Mesendoderm (in vitro differentiated cells): ENCODE measurements around the gene IL25.
A peak's percentile ranks its signal among the peaks of the same experiment; 100 is the strongest.

Experiments
- DNase-seq: peaks from one replicate; pipeline ENCODE4 v3.0.0; 2013
- H2AK5ac ChIP-seq: 2 replicates; pipeline ENCODE4 v1.6.1; 2013; ENCODE audit warnings: low read length, inconsistent platforms
- H2BK120ac ChIP-seq: 2 replicates; pipeline ENCODE4 v1.6.1; 2013; ENCODE audit warnings: low read depth, mild to moderate bottlenecking, low read length, moderate library complexity, mixed read lengths
- H2BK15ac ChIP-seq: replicated peaks from 2 replicates; pipeline ENCODE4 v1.6.1; 2013; ENCODE audit warnings: low read depth, mild to moderate bottlenecking, moderate library complexity
- H2BK5ac ChIP-seq: 2 replicates; pipeline ENCODE4 v1.6.1; 2013; ENCODE audit warnings: low read length, inconsistent platforms
- H3K18ac ChIP-seq: 2 replicates; pipeline ENCODE4 v1.6.1; 2013; ENCODE audit warnings: mild to moderate bottlenecking, low read length, mixed read lengths
- H3K23ac ChIP-seq: one replicate; pipeline ENCODE4 v1.6.1; 2013; ENCODE audit warnings: low read length
- H3K27ac ChIP-seq: 2 replicates; pipeline ENCODE4 v1.5.1; 2013; ENCODE audit warnings: low read depth, mild to moderate bottlenecking, inconsistent platforms, low read length, moderate library complexity
- H3K27me3 ChIP-seq: 2 replicates; pipeline ENCODE4 v1.6.1; 2013; ENCODE audit warnings: low read length, control low read depth, mild to moderate bottlenecking, inconsistent platforms; ENCODE audit not compliant: insufficient read depth, poor library complexity
- H3K36me3 ChIP-seq: 2 replicates; pipeline ENCODE4 v1.6.1; 2013; ENCODE audit warnings: low read length, inconsistent platforms; ENCODE audit not compliant: control insufficient read depth, insufficient read depth
- H3K4ac ChIP-seq: one replicate; pipeline ENCODE4 v1.6.1; 2013; ENCODE audit warnings: low read depth, mild to moderate bottlenecking, low read length, moderate library complexity
- H3K4me1 ChIP-seq: 2 replicates; pipeline ENCODE4 v1.6.1; 2013; ENCODE audit warnings: low read depth, low read length, inconsistent platforms; ENCODE audit not compliant: control insufficient read depth
- H3K4me2 ChIP-seq: 2 replicates; pipeline ENCODE4 v1.6.1; 2013; ENCODE audit warnings: low read length
- H3K4me3 ChIP-seq: 2 replicates; pipeline ENCODE4 v1.5.1; 2013; ENCODE audit warnings: mild to moderate bottlenecking, low read length
- H3K56ac ChIP-seq: one replicate; pipeline ENCODE4 v1.6.1; 2013; ENCODE audit warnings: low read length
- H3K79me1 ChIP-seq: 2 replicates; pipeline ENCODE4 v1.6.1; 2013; ENCODE audit warnings: low read length, inconsistent platforms
- H3K79me2 ChIP-seq: 2 replicates; pipeline ENCODE4 v1.6.1; 2013; ENCODE audit warnings: mild to moderate bottlenecking, low read length; ENCODE audit not compliant: control insufficient read depth, insufficient read depth
- H3K9ac ChIP-seq: 2 replicates; pipeline ENCODE4 v1.6.1; 2013; ENCODE audit warnings: low read length, inconsistent platforms
- H4K5ac ChIP-seq: one replicate; pipeline ENCODE4 v1.6.1; 2013; ENCODE audit warnings: low read length
- H4K8ac ChIP-seq: one replicate; pipeline ENCODE4 v1.6.1; 2013; ENCODE audit warnings: low read depth, mild to moderate bottlenecking, control low read depth, low read length, moderate library complexity
- WGBS: extraction: QIAGEN DNeasy Blood & Tissue Kit; methylation state at CpG from one replicate; pipeline ENCODE4 v1.1.7; 2013; ENCODE audit warnings: low lambda C conversion rate, missing lambda C conversion rate; ENCODE audit not compliant: insufficient coverage; ENCODE audit errors: extremely low coverage; 5-methylcytosine and 5-hydroxymethylcytosine counted together

Gene IL25

GRCh38 chr14:23364164-23365035 lies 8.2 kb upstream of the IL25 start:
- DNase-seq = peak; percentile 90
- Histone ChIP-seq H4K8ac (no peak overlapping the region), H3K4me1 (peaks cover 5% of the 10 kb centered on the region), H3K23ac (peak overlapping the region; percentile 97), H2BK5ac (peak overlapping the region; percentile 57), H4K5ac (peak overlapping the region; percentile 72), H3K4me2 (peak overlapping the region; percentile 92), H3K79me1 (peaks cover 11% of the 10 kb centered on the region), H2BK120ac (no peak overlapping the region), H2BK15ac (no peak overlapping the region), H3K18ac (peak overlapping the region; percentile 98), H3K56ac (peak overlapping the region; percentile 97), H3K4ac (peak overlapping the region; percentile 98), H3K79me2 (peaks cover 2% of the 10 kb centered on the region), H3K27ac (peak overlapping the region; percentile 92), H3K4me3 (peak overlapping the region; percentile 80), H3K36me3 (no peaks in the 10 kb centered on the region), H3K9ac (peak overlapping the region; percentile 97), H2AK5ac (peak overlapping the region; percentile 50), H3K27me3 (no peaks in the 10 kb centered on the region)
- no CpG with 5 or more reads among the region's 21 CpGs for WGBS

GRCh38 chr14:23365036-23365731 lies 7.4 kb upstream of the IL25 start, which contains the start of gene EFS:
Gene EFS (minus strand): TSS chr14:23365172. CDS start chr14:23365025, 147 bp downstream.
- peak; percentile 61 for DNase-seq
- Histone ChIP-seq H4K8ac (peak within 1 kb of the TSS; percentile 91), H3K18ac (peak within 1 kb of the TSS; percentile 98), H3K36me3 (no peaks in the 10 kb centered on the region), H3K4ac (peak within 1 kb of the TSS; percentile 98), H2BK120ac (peak within 1 kb of the TSS; percentile 47), H3K4me3 (peak within 1 kb of the TSS; percentile 80), H2BK5ac (peak within 1 kb of the TSS; percentile 86), H3K27me3 (no peaks in the 10 kb centered on the region), H3K4me2 (peak within 1 kb of the TSS; percentile 92), H3K4me1 (peaks cover 5% of the 10 kb centered on the region), H4K5ac (peak within 1 kb of the TSS; percentile 72), H3K23ac (peak within 1 kb of the TSS; percentile 97), H3K27ac (peak within 1 kb of the TSS; percentile 92), H2AK5ac (peak within 1 kb of the TSS; percentile 50), H3K56ac (peak within 1 kb of the TSS; percentile 97), H2BK15ac (no peak within 1 kb of the TSS), H3K9ac (peak within 1 kb of the TSS; percentile 97), H3K79me1 (peaks cover 11% of the 10 kb centered on the region), H3K79me2 (peaks cover 2% of the 10 kb centered on the region)
- WGBS = no CpG with 5 or more reads among the region's 74 CpGs

DNA sequence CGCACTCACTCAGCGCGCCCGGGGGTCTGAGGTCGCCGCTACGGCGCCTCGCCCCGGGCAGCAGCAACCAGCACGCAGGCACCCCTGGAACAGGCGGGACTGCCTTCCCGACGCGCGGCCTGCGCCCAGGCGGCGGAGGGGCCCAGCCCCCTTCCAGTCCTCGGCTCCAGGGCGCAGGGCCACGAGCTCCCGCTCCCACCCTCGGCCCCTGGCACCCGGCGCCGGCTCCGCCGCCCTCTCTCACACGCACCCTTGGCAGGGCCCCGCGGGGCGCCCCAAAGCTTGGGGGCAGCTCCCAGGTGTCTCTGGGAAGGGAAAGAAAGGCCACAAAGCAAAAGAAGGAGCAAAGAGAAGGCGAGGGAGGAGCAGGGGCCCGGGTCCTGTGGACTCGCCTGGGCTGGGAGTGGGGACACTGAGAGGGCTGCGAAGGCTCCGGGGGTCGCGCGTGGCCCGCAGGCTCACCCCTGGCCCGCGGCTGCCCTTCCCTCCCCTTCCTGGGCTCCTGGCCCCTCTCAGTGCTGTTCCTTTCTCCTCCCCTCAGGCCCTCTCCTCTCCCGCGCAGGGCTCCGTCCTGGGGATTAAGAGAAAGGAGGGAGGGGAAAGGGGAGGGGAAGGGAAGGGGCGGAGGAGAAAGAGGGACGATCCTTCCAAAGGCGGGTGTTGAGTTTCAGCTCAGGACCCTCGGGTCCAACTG lies 6.7 kb upstream of the IL25 start:
- peak overlapping the region; percentile 92 for H3K27ac ChIP-seq
- peak overlapping the region; percentile 97 for H3K23ac ChIP-seq
- H3K4me3 ChIP-seq = peak overlapping the region; percentile 80
- peak overlapping the region; percentile 97 for H3K9ac ChIP-seq
- peaks cover 11% of the 10 kb centered on the region for H3K79me1 ChIP-seq
- peak overlapping the region; percentile 98 for H3K18ac ChIP-seq
- no peak overlapping the region for H2BK15ac ChIP-seq
- peak overlapping the region; percentile 91 for H4K8ac ChIP-seq
- H2BK5ac ChIP-seq = peak overlapping the region; percentile 86
- H2BK120ac ChIP-seq = peak overlapping the region; percentile 33
- no peaks in the 10 kb centered on the region for H3K36me3 ChIP-seq
- peak overlapping the region; percentile 98 for H3K4ac ChIP-seq
- peaks cover 2% of the 10 kb centered on the region for H3K79me2 ChIP-seq
- peaks cover 5% of the 10 kb centered on the region for H3K4me1 ChIP-seq
- peak overlapping the region; percentile 40 for H4K5ac ChIP-seq
- no CpG with 5 or more reads among the region's 51 CpGs for WGBS
- DNase-seq = peak; percentile 97
- peak overlapping the region; percentile 92 for H3K4me2 ChIP-seq
- peak overlapping the region; percentile 97 for H3K56ac ChIP-seq
- H3K27me3 ChIP-seq = no peaks in the 10 kb centered on the region
- H2AK5ac ChIP-seq = no peak overlapping the region

- no CpG with 5 or more reads among the region's 34 CpGs for WGBS
Observed at GRCh38 chr14:23366426-23366921, 6.1 kb upstream of the IL25 start.

GRCh38 chr14:23370221-23370620 lies 2.4 kb upstream of the IL25 start:
- no peak overlapping the region for H3K23ac ChIP-seq
- no peak for DNase-seq
- H4K8ac ChIP-seq = no peak overlapping the region
- H3K4ac ChIP-seq = no peak overlapping the region
- H3K79me1 ChIP-seq = no peaks in the 10 kb centered on the region
- no peaks in the 10 kb centered on the region for H3K27me3 ChIP-seq
- no CpG with 5 or more reads among the region's 1 CpG for WGBS
- no peaks in the 10 kb centered on the region for H3K79me2 ChIP-seq
- no peak overlapping the region for H3K18ac ChIP-seq
- H2BK120ac ChIP-seq = no peak overlapping the region
- H4K5ac ChIP-seq = no peak overlapping the region
- H3K27ac ChIP-seq = no peak overlapping the region
- no peak overlapping the region for H3K4me3 ChIP-seq
- no peak overlapping the region for H2AK5ac ChIP-seq
- H3K36me3 ChIP-seq = no peaks in the 10 kb centered on the region
- H3K9ac ChIP-seq = no peak overlapping the region
- no peak overlapping the region for H2BK15ac ChIP-seq
- peaks cover 2% of the 10 kb centered on the region for H3K4me1 ChIP-seq
- no peak overlapping the region for H2BK5ac ChIP-seq
- no peak overlapping the region for H3K4me2 ChIP-seq
- no peak overlapping the region for H3K56ac ChIP-seq

More at GRCh38 chr14:23366426-23366921, 6.1 kb upstream of the IL25 start:
- Histone ChIP-seq H2BK120ac (no peak overlapping the region), H3K4me1 (peaks cover 5% of the 10 kb centered on the region), H4K8ac (no peak overlapping the region), H3K36me3 (no peaks in the 10 kb centered on the region), H2BK15ac (no peak overlapping the region), H3K18ac (peak overlapping the region; percentile 71), H3K27me3 (no peaks in the 10 kb centered on the region), H3K56ac (peak overlapping the region; percentile 93), H3K79me2 (peaks cover 2% of the 10 kb centered on the region), H3K4me3 (no peak overlapping the region), H3K4ac (peak overlapping the region; percentile 39), H2AK5ac (no peak overlapping the region), H3K23ac (no peak overlapping the region), H3K79me1 (peaks cover 11% of the 10 kb centered on the region), H3K9ac (peak overlapping the region; percentile 87), H2BK5ac (peak overlapping the region; percentile 71), H4K5ac (no peak overlapping the region), H3K27ac (peak overlapping the region; percentile 90), H3K4me2 (peak overlapping the region; percentile 55)
- DNase-seq = peak; percentile 94
